MCF 10A (cell line): ENCODE data around the gene BAZ1B. TPM values are rescaled to one million over a fixed set of nuclear protein-coding genes. Genes with fewer than 3 reads are reported as not detected.
"Not testable (repeated sequence)": the region's sequence is repeated elsewhere in the genome, so short reads cannot be mapped to it uniquely, and the experiment has no call there.

Source experiments
- BruUV-seq: library from RNA; stranded (reverse); fragments of 400-500 nt; replicated peaks from 2 replicates; lab custom pipeline; 2021; lab: Mats Ljungman, UMichigan
- CTCF ChIA-PET: fragments of 300-600 bp; sonication (Branson Sonifier 250); formaldehyde crosslinking; extraction: SDS; loops from one replicate; lab custom pipeline; 2021; ENCODE audit warnings: antibody characterized with exemption, inconsistent platforms; lab: Yijun Ruan, JAX
- POLR2A ChIA-PET: fragments of 300-600, 350-650 bp; sonication (Branson Sonifier 250); formaldehyde crosslinking; extraction: SDS; loops from one replicate; lab custom pipeline; 2020; ENCODE audit warnings: antibody characterized with exemption, inconsistent platforms; lab: Yijun Ruan, JAX
- DNase-seq: peaks from one replicate; pipeline ENCODE4 v3.0.0-alpha.2; 2018; ENCODE audit not compliant: unreplicated experiment
- H3K27ac Mint-ChIP-seq: one replicate; pipeline ENCODE4 v1.8.0; 2022; ENCODE audit warnings: mild to moderate bottlenecking, low read depth, mixed read lengths; ENCODE audit not compliant: unreplicated experiment
- H3K27me3 Mint-ChIP-seq: one replicate; pipeline ENCODE4 v1.8.0; 2022; ENCODE audit warnings: mixed read lengths; ENCODE audit not compliant: insufficient read depth, unreplicated experiment
- H3K36me3 Mint-ChIP-seq: one replicate; pipeline ENCODE4 v1.8.0; 2022; ENCODE audit warnings: mild to moderate bottlenecking, moderate library complexity, mixed read lengths; ENCODE audit not compliant: insufficient read depth, unreplicated experiment
- H3K4me1 Mint-ChIP-seq: one replicate; pipeline ENCODE4 v1.8.0; 2022; ENCODE audit warnings: mixed read lengths; ENCODE audit not compliant: insufficient read depth, unreplicated experiment
- H3K4me3 Mint-ChIP-seq: one replicate; pipeline ENCODE4 v1.8.0; 2022; ENCODE audit warnings: mild to moderate bottlenecking, moderate library complexity, mixed read lengths; ENCODE audit not compliant: unreplicated experiment
- H3K9me3 Mint-ChIP-seq: one replicate; pipeline ENCODE4 v1.8.0; 2022; ENCODE audit warnings: mixed read lengths; ENCODE audit not compliant: unreplicated experiment
- CTCF ChIP-seq: fragments of 200-600 bp; IDR thresholded peaks from one replicate; pipeline ENCODE4 v1.8.0; 2022; ENCODE audit warnings: antibody characterized with exemption, mild to moderate bottlenecking; ENCODE audit not compliant: unreplicated experiment
- intact Hi-C: fragments of 100-400 bp; cut with micrococcal nuclease; formaldehyde crosslinking; loops from 2 replicates; pipeline ENCODE4 v1.14.1; 2022
- total RNA-seq: library from RNA; stranded (reverse); gene quantifications from 2 replicates; pipeline ENCODE4 v1.2.3, GENCODE V29; 2022

BAZ1B gene
- total RNA-seq, 1 experiment from 2014 or later = 86.7 TPM

DNA sequence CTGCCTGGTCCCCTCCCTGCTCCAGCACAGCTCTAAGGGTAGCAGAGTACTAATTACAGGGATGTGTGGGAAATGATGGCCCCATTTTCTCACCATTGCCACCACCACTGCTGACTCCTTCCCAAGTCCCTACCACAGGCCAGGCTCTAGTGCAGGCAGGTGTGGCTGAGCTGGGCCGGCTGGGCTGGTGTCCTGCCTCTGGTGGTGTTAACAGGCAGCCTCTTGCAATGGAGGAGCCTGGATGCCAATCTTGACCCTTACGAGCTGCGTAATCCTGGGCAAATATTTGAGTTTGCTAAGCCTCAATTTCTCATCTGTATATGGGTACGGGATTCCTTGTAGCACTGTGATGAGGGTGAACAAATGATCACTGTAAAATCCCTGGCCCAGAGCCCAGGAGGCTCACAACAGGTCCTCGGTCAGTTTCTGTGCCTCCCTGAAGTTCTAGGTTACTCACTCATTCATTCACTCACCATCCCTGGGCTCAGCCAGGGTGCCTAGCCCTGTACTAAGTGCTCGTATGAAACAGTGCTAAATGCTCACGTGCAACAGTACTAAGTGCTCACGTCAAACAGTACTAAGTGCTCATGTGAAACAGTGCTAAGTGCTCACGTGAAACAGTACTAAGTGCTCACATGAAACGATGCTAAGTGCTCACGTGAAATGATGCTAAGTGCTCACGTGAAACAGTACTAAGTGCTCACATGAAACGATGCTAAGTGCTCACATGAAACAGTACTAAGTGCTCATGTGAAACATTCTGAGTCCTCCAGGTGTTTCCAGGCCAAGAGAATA lies 90.9 kb downstream of the BAZ1B start:
- POLR2A ChIA-PET = no interaction called here
- no peaks in the 10 kb centered on the region for H3K9me3 Mint-ChIP-seq
- CTCF ChIA-PET = interaction anchor here (0.6 kb wide), 2 partner anchors 824 to 950 kb away, joined by 3 to 5 read pairs; no protein-coding TSS in a partner anchor
- H3K36me3 Mint-ChIP-seq = no peaks in the 10 kb centered on the region
- no peaks in the 10 kb centered on the region for H3K4me1 Mint-ChIP-seq
- no peak for DNase-seq
- no peak for TF ChIP-seq CTCF
- H3K27me3 Mint-ChIP-seq = no peaks in the 10 kb centered on the region
- no peak overlapping the region for H3K4me3 Mint-ChIP-seq
- H3K27ac Mint-ChIP-seq = no peak overlapping the region
- intact Hi-C loops = no loop called here
- BruUV-seq = no TSS peak

DNA sequence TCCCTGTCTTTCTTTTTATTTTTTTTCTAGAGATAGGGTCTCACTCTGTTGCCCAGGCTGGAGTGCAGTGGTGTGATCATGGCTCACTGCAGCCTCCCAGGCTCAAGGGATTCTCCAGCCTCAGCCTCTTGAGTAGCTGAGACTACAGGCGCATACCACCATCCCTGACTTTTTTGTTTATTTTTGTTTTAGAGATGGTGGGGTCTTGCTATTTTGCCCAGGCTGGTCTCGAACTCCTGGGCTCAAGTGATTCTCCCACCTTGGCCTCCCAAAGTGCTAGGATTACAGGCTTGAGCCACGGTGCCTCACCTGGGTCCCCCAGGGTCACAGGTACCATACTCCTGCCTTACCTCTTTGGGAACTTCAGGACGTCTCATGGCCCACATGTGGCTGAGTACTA lies 91.6 kb downstream of the BAZ1B start:
- CTCF ChIA-PET = interaction anchor here (0.6 kb wide), 1 partner anchor 824 kb away, joined by 3 read pairs; no protein-coding TSS in a partner anchor
- H3K4me1 Mint-ChIP-seq, BruUV-seq, H3K27ac Mint-ChIP-seq, DNase-seq, H3K4me3 Mint-ChIP-seq, POLR2A ChIA-PET, intact Hi-C loops, H3K9me3 Mint-ChIP-seq, H3K36me3 Mint-ChIP-seq, H3K27me3 Mint-ChIP-seq: not testable (repeated sequence)

DNA sequence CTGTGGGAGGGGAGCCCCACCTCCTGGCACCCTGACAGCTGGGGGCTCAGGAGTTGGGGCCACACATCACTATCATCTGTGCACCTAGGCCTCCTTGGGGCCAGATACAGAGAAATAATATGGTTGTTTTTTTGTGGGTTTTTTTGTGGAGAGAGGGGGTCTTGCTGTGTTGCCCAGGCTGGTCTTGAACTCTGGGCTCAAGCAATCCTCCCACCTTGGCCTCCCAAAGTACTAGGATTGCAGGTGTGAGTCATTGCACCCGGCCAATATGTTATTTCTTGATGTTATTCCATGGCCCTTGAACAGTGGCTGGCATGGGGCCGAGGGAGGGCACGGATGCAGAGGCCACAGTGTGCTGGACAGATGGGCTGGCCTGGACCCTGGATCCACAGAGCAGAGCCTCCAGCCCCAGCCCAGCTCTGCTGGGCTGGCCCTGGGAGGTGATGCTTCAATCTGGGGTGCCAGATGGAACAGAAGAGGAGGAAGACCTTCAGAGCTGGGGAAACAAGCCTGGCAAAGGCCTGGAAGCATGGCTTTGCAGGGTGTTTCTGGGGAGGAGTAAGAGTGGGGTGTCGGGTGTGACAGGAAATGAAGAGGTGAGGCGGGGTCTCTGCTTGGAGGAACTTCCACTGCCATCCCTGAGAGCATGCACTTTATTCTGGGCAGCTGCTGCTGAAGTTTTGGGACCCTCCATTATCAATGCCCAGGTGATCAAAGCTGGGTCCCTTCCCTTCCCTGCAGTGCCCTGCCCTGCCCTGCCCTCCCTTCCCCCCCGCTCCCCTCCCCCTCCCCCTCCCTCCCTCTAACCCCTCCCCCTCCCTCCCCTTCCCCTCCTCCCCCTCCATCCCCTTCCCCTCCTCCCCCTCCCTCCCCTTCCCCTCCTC lies 92.2 kb downstream of the BAZ1B start:
- BruUV-seq = no TSS peak
- DNase-seq = peak; percentile 14
- Mint-ChIP-seq H3K4me3 (no peak overlapping the region), H3K27ac (no peak overlapping the region), H3K9me3 (no peaks in the 10 kb centered on the region), H3K36me3 (no peaks in the 10 kb centered on the region), H3K4me1 (no peaks in the 10 kb centered on the region), H3K27me3 (no peaks in the 10 kb centered on the region)
- POLR2A ChIA-PET = no interaction called here
- no peak for TF ChIP-seq CTCF
- CTCF ChIA-PET = no interaction called here
- intact Hi-C loops = no loop called here

DNA sequence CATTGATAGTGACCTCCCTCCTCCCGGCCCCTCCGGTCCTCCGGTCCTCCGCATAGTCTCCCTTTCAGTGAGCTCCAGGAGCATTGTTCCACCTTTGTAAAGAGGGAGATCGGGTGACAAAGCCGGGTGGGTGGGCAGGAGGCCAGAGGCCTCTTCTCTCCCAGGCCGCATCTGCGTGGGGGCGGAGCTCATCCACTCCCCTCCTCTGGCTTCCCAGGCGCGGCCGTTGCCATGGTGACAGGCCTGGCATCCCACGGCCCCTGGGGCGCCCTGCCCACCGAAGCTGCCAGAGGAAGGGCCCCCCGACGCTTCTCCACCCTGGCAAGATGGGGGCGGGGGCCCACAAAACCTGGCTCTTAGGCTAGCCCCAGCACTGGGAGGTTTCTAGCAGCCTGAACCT lies 92.9 kb downstream of the BAZ1B start:
- POLR2A ChIA-PET = no interaction called here
- TF ChIP-seq CTCF = no peak

More for the DNA sequence above, 92.9 kb downstream of the BAZ1B start:
- Mint-ChIP-seq H3K4me3 (no peak overlapping the region), H3K9me3 (no peaks in the 10 kb centered on the region), H3K4me1 (no peaks in the 10 kb centered on the region), H3K36me3 (no peaks in the 10 kb centered on the region), H3K27me3 (no peaks in the 10 kb centered on the region), H3K27ac (no peak overlapping the region)
- intact Hi-C loops = no loop called here
- CTCF ChIA-PET = no interaction called here
- DNase-seq = no peak
- BruUV-seq = no TSS peak
